Left forelimb (tissue), 1 donor: ENCODE measurements around the gene JAZF1.

Source experiments
- DNase-seq: peaks from one replicate; pipeline ENCODE4 v3.0.0-alpha.2; 2018; ENCODE audit warnings: low spot score

Gene JAZF1

DNA sequence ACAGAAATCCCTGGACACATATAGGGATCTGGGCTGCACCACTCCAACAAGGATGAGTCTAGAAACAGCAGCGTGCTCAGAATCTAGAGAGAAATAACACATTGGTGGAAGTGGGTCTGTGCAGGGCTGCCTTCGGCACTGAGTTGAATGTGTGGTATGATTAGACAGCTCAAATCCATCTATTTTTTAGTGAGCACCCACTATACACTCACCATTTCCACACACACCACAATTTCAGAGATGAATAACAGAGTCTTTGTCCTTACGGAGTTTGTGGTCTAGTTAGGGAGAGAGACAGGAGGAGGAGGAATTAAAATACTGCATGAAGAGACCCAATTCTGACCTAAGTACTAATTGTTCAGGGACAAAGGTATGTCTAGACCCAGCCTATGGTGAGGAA lies 44.2 kb downstream of the JAZF1 start:
- DNase-seq = no peak

DNA sequence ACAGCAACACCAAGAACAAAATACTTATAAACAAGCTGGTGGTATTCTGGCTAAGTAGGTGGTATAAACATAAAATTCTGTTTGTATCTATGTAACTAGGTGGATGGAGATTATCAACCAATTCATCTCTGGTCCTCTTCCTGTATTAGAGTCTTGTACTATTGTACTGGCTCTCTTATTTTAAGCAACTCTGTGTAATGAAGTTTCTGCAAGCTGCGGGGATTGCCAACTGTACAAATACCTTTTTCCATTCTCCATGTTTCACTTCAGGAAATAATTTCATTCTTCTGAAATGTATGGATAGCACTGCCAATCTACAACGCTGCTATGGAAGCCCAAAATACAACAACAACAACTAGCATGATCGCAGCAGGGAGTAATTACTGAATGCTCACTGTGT lies 44.8 kb downstream of the JAZF1 start:
- DNase-seq = no peak

DNA sequence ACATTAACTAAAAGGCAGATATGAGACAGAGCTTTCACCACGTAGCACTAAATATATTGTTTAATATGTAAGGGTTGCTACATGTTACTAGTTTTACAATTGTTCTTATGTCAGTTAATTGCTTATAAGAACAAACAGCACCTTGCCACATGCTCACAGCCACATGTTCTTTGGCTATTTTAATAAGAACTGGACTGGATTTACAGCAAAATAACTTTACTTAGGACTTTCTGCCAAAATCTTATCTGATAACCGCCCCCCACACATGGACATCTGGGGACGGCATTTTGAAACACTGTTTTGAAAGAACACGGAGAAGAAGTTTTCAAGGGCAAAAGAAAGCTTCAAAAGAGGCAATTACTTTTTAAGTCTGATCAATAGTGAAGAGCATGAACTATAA lies 45.3 kb downstream of the JAZF1 start:
- no peak for DNase-seq

DNA sequence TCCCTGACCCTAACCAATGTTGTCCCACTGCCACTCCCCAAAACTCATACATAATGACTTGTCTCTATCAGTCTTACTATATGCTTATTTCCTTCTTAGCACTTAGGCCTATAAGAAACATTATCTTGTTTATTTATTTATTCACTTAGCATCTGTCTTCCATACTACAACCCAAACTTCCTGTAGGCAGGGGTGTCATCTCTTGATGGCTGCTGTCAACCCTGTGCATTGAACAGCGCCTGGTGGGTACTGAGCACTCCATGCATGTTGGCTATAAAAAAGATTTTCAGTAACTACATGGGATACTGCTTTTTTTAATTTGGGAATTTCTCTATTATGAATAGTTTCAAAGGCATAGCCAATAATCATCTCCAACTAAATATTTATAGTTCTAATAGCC lies 46.7 kb downstream of the JAZF1 start:
- no peak for DNase-seq

DNA sequence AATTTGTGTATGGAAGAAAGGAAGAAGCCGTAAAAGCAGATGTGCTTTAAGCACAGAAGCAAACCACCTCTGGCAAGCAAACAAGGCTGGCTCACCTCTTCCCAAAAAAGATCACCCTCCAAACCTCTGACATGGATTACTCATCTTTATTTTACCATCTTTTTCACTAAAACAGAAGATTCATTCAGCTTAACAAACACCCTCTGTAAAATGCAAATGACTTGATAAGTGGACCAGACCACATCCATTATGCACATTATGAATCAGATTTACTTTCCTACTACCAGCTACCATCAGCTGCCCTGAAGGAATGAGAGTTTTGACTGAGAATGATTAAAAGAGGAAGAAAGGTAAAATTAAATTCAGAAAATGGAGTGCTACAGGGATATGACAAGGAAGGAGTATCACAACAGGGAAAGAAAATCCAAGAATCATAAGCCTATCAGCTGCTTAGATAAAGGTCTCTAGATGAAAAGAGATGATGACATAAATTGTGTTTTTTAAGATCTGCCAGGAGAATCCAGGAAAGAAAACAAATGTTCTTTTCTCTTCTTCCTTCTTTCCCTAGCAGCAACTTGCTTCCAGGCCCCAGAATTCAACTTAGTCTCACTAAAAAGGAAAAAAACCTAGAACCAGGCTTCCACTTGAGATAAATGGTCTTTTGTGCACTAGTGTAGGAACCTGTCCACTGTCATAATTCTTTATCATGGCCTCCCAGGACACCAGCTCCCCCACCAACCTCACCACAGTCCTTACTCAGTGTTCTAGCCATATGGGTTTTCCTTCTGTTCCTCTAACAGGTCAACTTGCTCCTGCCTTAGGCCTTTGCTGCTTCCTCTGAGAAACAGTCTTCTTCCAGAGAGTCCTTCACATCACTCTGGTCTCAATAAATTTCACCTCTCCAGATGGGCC lies 47.4 kb downstream of the JAZF1 start:
- no peak for DNase-seq

DNA sequence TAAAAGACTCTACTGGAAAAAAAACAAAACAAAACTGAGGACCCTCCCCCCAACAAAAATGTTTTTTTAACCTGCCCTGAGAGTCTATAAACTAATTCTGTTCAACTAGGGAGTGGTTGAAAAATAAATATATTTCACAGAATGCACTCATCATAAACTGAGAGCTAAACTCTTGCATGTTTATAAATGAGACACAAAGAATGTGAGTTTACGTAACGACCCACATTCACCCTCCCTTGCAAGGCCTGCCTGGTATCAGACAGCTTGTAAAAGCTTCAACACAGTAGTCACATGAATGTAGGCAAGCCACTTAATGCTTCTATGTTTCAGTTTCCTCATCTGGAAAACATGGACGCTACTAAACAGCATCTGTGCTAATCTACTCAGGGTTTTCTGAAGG lies 50.3 kb downstream of the JAZF1 start:
- no peak for DNase-seq

DNA sequence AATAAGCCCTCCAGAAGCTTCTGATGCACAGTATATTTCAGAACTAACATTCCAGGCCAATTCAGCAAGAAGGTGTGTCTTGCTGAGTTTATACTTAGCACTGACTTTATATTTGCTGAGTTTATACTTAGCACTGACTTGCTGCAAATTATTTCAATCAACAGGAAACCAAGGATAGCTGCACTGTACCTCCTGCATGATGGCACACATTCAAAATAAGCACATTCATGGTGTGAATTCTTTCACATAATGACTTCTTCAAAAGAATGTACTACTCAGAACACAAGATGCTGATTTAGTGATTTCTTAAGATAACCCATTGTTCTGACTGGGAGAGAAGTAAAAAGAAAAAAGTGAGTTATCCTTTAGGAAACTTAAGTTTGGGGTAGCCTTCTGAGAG lies 52.0 kb downstream of the JAZF1 start:
- DNase-seq = no peak

DNA sequence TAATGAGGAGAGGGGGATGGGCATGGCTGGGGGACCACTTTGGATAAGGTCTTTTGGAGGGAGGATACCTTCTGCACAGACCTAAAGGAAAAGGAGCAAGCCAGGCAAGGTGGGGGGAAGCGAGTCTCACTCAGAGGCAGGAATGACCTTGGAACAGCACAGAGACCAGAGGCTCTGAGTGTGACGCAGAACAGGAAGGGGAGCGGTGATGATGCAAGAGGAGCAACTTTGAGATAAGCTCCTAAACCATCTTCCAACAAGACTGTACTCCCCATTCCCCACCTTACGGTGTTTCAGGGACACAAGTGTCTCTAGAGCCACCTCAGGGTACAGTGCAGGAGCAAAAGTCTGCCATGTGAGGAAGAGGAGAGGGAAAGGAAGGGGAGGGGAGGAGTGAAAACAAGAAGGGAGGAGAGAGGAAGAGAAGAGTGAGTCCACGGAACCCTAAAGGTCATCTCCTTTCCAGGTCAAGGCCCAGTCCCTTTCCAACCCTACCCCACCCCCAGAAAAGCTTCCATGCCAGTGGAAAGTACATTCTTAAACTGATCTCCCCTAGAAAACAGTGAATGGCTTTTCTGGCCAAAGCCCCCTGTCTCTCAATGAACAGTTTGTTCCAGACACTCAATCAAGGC lies 54.1 kb downstream of the JAZF1 start:
- no peak for DNase-seq

DNA sequence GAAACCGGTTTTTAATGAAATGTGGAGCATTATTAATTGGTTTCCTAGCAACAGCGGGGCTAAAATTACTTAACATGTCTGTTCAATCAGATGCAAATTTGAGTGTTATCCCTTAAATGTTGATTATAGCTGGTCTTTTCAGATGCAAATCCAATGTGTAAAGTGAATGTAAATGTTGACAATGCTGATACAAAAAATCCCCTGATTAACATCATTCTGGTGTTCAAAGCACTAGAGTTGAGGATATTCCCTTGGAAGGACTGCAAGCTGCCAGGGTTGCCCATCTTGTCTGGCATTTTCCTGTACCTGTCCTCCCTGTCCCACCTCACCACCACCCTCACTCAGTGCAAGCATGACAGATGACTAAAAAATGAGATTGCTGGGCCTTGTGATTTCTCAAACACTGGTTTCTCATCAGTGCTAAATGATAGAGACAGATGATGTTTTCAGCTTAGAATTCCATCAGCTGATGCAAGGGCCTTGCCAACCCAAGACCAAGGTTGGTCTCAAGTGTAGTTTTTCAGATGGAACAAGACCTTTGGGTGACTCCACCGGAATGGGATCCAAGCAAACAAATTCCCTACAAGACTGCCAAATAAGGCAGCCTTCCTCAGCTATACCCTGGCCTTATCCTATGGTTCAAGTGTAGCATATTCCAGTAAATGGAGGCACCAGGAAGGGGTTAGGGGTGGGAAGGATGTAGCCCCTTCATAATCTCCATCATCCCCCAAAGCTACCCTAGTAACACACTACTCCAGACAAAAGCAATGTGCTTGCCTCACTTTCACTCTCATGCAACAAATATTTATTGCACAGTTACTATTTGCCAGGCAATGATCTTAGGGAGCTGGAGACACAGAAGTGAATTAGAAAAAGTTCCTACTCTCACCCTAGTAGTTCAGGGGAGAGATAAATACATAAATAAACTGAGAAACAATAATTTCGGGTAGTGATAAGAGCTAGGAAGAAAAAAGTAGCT lies 54.9 kb downstream of the JAZF1 start:
- no peak for DNase-seq

DNA sequence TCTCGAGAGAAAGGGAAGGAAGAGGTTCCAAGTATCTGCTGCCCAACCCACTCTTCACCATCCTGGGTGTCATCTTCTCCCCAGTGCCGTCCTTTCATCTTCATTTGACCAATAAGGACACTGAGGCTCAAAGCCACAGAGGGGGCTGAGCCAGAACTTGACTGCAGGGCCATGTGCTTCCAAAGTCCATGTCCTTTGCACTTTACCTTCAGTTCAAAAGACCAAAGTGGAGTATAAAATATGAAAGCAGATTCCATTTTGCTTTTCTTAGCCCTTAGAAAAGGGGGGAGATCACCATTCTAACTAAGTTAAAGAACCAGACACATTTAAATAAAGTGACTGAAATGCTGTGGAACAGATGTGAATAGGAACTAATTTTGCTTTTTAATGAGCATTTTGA lies 56.2 kb downstream of the JAZF1 start:
- no peak for DNase-seq

DNA sequence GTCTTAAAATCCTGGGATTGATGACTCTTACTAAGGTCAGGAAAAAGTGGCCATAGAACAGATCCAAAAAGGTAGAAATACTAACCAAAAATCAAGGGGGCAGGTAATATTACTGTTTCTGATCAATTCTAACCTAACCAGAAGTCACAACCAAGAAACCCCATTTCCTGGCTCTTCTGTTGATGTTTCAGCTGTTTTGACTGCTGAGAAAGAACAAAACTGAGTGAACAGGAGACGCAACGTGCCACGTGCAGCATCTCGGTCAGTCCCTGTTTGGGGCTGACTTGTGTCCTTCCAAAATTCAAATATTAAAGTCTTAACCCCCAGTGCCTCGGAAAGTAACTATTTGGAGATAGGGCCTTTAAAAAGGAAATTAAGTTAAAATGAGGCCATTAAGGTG lies 56.8 kb downstream of the JAZF1 start:
- no peak for DNase-seq

DNA sequence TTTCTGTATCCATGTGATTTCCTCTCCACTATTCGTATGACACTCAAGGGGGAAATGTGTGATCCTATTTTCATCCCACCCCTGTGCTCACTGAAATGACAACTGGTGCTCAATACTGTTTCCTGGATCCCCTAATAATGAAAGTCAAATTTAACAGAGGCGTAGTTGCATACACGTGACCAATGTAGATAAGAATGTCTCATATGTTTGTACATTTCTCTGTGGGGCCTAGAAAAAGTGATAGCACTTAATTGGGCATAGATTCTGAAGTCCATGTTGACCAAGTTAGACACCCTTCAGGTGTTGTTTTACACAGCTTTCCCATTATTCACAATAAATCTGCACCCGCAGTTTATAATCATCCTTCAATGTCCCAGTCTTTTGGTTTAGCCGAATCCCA lies 59.1 kb downstream of the JAZF1 start:
- DNase-seq = no peak

DNA sequence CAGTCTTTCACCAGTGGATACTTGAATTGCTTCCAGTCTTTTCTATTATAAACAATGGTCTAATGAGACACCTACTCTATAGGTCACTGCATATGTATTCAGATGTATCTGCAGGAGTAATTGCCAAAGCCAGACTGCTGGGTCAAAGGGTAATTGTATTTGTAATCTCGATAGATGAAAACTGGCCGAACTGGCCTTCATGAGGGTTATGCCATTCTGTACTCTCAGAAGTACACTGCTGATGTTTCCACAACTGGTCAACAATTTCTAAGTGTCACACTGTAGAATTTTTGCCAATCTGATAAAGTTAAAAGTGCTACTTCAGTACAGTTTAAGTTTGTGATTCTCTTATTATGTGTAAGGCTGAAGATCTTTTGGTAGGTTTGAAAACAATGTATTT lies 64.6 kb downstream of the JAZF1 start:
- no peak for DNase-seq

DNA sequence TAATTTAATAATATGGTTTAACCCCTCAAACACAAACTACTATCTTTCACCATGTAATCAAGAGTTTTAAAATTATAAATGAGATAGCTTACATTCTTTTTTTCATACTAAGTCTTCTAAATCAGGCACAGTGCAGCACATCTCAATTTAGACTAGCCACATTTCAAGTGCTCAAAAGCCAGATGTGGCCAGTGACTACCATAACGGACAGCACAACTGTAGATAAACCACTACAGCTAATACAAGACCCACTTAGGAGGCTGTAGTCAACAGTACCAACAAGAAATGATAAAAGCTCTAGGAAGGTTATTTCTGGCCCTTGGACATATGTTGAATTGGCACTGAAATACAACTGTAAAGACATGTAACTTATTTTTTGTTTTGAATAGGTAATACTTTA lies 65.3 kb downstream of the JAZF1 start:
- no peak for DNase-seq

DNA sequence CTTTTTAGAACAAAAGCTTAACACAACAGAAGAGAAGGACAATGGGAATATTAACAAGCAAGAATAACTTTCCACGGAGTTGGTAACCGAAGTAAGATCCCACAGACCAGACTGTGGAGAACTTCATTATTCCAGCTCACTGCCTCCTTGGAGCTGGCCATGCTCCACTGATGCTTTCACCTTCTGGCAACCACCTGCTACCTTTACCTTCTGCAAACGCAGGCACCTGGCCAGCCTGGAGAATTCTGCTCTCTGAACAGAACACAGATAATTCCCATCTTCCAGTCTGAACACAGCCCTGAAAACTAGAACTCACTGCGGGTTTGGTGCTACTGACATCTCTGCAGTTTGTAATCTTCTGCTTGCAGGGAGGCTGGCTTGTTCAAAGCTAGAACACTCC lies 66.5 kb downstream of the JAZF1 start:
- DNase-seq = no peak

DNA sequence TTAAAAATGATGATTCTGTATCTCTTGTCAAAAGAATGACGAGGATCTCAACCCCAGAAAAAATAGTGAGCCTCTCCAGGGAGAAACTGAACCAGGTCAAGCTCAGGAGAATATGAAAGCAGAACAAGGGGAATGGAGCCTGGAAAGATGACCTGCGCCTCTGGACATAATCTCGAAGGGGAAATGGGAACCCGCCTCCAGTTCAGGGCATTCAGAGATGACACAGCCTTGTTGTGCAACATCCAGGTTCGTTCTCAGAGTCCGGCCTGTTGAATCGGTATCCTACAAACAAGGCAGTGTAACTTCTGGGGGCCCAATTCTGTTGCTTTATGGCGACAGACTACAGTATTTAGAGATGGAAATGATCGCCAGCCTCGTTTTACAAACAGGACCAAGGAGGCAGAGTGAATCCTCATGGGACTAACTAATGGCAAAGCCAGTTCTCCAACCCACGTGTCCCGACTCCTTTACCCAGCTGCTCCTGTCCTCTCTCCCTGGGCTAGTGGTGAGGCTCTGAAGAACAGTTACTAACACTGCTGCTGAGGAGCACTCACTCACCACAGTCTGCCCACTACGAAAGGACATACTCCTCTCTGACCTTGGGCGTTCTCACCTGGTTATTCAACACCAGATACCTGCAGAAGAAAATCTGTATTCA lies 67.6 kb downstream of the JAZF1 start:
- DNase-seq = no peak

DNA sequence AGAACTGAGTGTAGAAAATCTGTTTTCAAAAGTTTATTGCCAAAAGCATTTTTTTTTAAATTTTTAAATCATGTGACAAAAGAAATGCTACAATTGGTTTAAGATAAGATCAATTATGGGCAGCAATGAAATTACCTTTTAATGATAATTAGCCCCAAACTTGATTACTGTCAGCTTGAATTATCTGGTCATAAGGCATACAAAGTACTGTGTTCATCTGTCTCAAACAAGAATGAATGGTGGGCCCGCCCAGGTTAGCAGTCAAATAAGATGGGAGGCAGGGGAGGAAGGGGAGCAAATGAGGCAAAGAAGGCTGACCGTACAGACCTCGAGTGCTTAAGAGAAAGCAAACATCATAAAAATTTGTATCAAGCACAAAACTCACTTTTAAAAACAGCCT lies 68.1 kb downstream of the JAZF1 start:
- no peak for DNase-seq

DNA sequence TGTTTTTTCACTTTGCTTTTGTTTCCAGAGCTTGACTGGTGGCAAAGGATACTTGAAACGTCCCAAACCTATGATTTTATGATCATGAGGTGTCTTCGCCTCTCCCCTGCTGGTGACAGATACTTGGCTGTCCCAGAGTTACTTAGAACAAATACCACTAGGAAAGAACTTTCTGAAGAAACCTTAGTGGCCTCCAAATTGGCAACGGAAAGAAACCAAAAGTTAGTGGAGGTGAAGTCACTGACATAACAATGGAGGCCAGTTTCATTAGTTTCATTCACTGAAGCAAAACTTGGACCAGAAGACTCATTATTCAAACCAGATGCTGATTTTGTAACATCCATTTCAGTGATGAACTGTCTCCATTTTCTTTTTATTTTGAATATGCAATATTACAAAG lies 68.6 kb downstream of the JAZF1 start:
- no peak for DNase-seq

DNA sequence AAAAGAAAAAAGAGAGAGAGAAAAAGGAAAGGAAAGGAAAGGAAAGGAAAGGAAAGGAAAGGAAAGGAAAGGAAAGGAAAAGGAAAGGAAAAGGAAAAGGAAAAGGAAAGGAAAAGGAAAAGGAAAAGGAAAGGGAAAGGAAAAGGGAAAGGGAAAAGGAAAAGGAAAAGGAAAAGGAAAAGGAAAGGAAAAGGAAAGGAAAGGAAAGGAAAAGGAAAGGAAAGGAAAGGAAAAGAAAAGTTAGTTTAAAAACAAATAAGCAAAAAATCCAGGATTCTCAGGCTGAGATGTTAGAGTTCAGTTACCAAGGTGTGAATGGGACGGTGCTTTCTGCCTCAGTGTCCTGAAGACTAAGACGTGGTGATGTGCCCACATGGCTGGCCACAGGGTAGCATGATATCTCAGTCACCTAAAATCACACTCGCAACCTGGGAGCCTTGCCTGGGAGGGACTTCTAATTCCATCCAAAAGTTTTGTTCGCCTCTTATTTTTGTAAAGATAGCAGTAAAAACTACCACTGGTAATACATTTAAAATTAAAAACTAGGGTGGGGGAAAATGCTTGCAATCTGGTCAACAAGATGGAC lies 70.1 kb downstream of the JAZF1 start:
- no peak for DNase-seq

DNA sequence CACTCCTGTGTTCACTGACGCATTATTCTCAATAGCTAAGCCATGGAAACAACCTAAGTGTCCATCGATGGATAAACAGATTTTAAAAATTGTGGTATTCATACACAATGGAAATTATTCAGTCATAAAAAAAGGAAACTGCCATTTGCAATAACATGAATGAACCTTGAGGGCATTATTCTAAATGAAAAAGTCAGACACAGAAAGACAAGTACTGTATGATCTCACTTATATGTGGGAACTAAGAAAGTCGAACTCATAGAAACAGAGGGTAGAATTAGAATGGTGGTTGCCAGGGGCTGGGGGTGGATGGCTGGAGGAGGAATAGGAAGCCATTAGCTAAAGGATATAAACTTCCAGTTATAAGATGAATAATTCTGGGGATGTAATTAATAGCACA lies 71.8 kb downstream of the JAZF1 start:
- no peak for DNase-seq

DNA sequence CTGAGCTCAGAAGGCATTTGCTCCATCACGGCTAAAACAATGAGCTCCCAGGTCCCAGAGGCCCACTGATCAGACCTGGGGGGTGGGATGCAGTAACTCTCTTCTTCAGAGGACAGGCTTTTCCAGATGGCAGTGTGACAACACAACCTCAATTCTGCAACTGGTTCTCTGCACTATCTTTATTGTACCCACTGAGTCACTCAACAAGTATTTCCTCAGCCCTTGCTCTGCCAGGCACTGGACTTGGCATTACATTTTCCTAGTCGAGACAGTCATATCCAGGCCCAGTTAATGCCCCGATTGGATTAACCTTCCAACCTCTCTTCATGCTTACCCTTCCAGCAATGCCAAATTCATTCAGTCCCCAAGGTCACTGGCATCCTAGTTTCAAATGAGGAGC lies 72.6 kb downstream of the JAZF1 start:
- DNase-seq = no peak
